C4-2B (cell line): Measurements from ENCODE around the gene UNC93B1.

Experiments
- H3K27ac ChIP-seq: fragments of 450-650 bp; 2 replicates; pipeline ENCODE4 v1.5.1; 2017
- ZFX ChIP-seq: fragments of 450-650 bp; IDR thresholded peaks from 2 replicates; pipeline ENCODE4 v1.6.1; 2017
- TF ChIP-seq, protein P1 (sequence below): fragments of 450-650 bp; conservative IDR thresholded peaks from 2 replicates; pipeline ENCODE4 v1.5.1; 2017; ENCODE audit warnings: mild to moderate bottlenecking

UNC93B1 gene

DNA sequence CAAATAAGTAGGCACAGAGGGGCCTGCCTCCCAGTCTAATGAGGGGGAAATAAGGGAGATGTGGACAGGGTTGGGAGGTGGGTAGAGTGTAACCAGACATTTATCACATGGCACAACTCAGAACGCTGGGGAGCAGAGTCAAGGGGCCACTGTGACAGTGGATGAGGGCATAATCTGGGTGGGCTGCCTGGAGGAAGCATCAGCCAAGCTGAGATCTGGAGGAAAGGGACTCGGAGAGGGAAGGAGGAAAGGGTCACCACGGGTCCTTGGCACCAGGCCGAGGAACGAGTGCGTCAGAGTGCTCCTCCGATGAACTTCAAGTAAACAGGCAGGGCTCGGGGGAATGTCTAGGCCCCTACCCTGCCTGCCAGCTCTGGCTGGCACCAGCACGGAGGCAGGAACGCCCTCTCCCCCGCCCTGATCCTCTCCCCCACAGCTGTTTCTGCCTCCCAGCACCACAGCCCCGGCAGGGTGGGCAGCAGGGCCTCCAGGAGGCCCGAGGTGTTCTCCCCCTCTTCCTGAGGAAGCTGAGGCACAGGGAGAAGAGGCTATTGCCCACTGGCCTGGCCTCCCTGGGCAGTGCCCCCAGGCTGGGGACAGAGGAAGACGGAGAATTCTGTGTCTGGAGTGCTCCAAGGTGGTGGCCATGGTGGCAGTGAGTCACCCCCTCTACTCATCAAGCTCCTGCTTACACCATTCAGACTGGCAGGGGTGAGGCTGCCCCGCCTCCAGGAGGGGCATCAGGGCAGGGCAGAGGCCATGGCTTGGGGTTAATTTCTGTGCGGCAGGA is 10.5 kb upstream of the UNC93B1 start:
- no peak overlapping the region for H3K27ac ChIP-seq
- TF ChIP-seq ZFX = no peak
- TF ChIP-seq, protein P1, sequence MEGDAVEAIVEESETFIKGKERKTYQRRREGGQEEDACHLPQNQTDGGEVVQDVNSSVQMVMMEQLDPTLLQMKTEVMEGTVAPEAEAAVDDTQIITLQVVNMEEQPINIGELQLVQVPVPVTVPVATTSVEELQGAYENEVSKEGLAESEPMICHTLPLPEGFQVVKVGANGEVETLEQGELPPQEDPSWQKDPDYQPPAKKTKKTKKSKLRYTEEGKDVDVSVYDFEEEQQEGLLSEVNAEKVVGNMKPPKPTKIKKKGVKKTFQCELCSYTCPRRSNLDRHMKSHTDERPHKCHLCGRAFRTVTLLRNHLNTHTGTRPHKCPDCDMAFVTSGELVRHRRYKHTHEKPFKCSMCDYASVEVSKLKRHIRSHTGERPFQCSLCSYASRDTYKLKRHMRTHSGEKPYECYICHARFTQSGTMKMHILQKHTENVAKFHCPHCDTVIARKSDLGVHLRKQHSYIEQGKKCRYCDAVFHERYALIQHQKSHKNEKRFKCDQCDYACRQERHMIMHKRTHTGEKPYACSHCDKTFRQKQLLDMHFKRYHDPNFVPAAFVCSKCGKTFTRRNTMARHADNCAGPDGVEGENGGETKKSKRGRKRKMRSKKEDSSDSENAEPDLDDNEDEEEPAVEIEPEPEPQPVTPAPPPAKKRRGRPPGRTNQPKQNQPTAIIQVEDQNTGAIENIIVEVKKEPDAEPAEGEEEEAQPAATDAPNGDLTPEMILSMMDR = no peak

DNA sequence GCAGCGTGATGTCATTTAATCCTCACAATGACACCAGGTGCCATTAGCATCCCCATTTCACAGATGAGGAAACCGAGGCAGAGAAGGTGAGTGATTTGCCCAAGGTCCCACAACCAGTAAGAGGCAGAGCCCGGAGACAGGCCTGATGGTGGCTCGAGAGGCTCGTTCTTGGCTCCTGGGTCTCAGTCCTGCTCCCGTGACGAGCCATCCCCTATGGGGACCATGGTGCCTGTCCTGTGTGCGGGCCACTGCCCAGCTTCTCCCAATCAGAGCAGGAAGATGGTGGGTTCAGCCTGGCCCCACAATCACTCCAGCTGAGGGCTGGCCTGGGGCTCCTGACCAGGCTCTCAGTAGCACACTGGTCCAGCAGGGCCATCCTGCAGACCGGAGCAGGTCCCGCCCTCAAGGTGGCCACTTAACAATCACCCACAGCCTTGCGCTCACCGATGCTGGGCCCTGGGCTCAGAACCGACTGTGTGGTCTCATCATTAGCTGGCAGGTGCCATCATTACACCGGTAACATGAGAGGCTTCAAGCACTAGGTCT is 9.8 kb upstream of the UNC93B1 start:
- TF ChIP-seq, protein P1 = no peak
- no peak for TF ChIP-seq ZFX
- H3K27ac ChIP-seq = no peak overlapping the region

DNA sequence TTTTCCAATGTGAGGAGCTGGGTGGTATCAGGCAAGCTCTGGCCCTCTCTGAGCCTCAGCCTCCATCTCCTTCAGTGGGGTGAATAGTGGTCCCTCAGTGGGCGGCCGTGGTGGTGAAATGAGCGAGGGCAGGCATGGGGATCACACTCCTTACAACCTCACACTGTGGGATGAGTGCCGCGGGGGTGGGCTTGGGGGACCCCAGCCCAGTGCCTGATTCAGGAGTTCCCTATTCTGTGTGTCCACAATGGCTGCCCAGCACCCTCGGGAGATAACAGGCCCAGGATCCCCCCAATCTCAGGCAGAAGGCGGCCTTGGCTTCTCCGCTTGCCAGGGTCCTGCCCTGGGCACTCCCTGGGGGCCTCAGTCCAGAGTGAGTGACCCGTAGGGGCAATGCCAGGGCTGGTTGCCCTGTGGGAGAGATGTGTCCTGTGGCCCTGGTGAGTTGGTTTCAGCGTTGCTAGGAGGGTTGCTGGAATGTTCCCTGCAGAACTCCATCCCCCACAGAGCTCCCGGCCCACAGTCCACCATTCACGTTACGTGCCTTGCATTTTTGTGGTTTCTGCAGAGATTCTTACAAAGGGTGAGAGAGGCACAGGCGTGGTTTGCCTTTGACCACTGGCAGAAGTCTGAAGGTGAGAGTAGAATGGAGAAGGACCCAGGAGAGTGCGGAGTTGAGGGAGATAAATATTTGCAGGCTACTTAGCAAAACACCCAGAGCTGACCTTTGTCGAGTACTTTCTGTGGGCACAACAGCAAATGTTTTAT is 9.1 kb upstream of the UNC93B1 start:
- no peak overlapping the region for H3K27ac ChIP-seq
- TF ChIP-seq, protein P1 = no peak
- no peak for TF ChIP-seq ZFX

DNA sequence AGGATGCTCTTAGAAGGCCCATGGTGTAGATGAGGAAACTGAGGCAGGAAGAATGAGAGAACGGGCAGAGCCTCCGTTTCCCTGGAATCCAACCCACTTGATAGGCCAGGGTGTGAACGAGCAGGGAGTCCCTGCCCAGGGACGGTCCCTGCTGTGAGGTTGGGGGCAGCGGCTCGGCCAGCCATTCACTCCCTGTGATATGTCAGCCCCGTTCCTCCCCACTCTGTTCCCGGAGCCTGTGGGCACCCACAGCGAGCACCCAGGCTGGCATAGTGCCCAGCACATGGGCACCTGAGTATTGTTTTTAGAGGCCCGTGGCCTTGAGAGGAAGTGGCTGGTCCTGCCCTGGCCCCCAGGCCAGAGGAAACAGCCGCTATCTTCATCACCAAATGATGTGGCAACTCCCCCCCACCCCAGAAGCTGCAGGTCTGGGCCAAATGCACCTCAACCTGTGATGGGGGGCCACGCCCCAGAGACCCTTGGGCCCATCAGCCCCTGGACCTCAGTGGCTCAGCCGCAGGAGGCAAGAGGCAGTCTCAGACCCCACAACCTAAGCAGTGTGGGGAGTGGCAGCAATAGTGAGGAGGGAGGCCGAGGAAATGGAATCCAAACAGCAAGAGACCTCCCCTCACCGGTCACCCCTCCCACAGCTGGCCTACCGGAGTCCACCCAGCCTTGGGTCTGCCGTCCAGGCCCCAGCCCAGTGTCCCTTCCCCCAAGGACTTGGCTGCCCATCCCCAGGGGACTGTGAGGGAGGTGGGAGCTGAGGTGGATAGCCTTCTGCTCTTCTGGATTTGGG is 8.3 kb upstream of the UNC93B1 start:
- no peak for TF ChIP-seq ZFX
- TF ChIP-seq, protein P1 = no peak
- no peak overlapping the region for H3K27ac ChIP-seq

DNA sequence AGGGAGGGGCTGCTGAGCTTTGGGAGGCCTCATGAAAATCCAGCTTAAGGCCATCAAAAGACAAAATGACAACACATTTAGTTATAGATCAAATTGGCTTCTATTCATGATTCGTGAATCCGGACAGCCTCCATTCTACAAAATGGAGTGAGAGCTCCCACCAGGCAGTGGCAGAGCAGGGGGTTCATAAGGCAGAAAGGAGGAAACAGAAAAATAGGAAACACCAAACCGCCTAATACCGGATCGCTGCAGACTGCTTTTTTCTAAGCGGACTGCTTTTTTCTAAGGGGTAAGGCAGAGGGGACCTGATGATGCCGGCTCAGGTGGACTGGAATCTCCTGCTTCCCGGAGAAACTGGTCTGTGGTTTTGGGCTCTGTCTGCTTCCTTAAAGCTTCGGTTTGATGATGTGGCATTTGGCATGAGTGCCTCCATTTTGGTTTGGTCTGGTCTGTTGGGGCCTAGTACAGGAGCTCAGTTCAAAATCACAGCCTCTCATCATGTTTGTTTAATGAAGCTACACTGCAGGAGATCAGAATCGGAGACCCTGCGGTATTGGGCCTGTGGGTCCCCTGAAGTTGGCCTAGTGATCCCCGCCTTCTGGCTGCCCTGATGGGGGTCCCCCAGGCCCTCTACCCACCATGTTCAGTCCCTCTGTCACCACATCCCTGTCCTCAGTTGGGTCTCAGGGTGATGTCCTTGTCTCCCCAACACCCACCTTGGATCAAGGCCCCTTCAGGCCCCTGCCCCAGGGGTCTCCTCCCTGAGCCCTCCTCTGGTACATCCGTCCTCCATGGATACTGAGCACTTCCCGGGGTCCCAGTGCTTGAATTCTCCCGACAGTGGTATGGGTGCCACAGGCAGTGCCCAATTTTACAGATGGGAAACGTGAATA is 7.4 kb upstream of the UNC93B1 start:
- no peak for TF ChIP-seq ZFX
- TF ChIP-seq, protein P1 = no peak
- H3K27ac ChIP-seq = no peak overlapping the region
